Testis (tissue), 2 donors: ENCODE results near the gene RSPO3.

Source experiments
- CTCF ChIP-seq, 3 experiments: fragments of 450-650 bp in 2 of 3; fragments of 200-600 bp in 1 of 3; sonication (generic) in 1 of 3; IDR thresholded peaks; one replicate each; pipeline ENCODE4 v1.5.1; 2016 to 2019; ENCODE audit warnings: antibody characterized with exemption in 3 of 3, mild to moderate bottlenecking in 2 of 3, moderate library complexity in 1 of 3
- POLR2A ChIP-seq: fragments of 450-650 bp; IDR thresholded peaks from one replicate; pipeline ENCODE4 v1.6.1; 2017; ENCODE audit warnings: antibody characterized with exemption, mild to moderate bottlenecking, moderate library complexity

GRCh38 chr6:127121637-127121960 is 3.1 kb downstream of the RSPO3 start:
- TF ChIP-seq CTCF (IDR thresholded peaks at IDR 0.05), result no peak
- no peak for TF ChIP-seq POLR2A
